AG04449 (cell line): Measurements from ENCODE around the gene ETV3.

Source experiments
- CTCF ChIA-PET: fragments of 350-600 bp; formaldehyde crosslinking; extraction: SDS; loops from one replicate; lab custom pipeline; 2021; ENCODE audit warnings: antibody characterized with exemption; lab: Yijun Ruan, JAX
- POLR2A ChIA-PET: fragments of 400-600, 350-600 bp; formaldehyde crosslinking; extraction: SDS; loops from one replicate; lab custom pipeline; 2020; ENCODE audit warnings: antibody characterized with exemption, inconsistent platforms; lab: Yijun Ruan, JAX
- DNase-seq: peaks from one replicate; pipeline ENCODE4 v3.0.0-alpha.2; 2010; ENCODE audit warnings: low read depth, low spot score
- H3K4me3 ChIP-seq: 2 replicates; pipeline ENCODE4 v1.5.1; 2011; ENCODE audit warnings: low read depth, mild to moderate bottlenecking, control low read depth, low read length
- CTCF ChIP-seq: IDR thresholded peaks from one replicate; pipeline ENCODE4 v1.5.1; 2011; ENCODE audit warnings: mild to moderate bottlenecking, moderate library complexity, low read length, control low read depth, inconsistent platforms; ENCODE audit not compliant: insufficient read depth; ENCODE audit errors: missing control alignments

The ETV3 gene

DNA sequence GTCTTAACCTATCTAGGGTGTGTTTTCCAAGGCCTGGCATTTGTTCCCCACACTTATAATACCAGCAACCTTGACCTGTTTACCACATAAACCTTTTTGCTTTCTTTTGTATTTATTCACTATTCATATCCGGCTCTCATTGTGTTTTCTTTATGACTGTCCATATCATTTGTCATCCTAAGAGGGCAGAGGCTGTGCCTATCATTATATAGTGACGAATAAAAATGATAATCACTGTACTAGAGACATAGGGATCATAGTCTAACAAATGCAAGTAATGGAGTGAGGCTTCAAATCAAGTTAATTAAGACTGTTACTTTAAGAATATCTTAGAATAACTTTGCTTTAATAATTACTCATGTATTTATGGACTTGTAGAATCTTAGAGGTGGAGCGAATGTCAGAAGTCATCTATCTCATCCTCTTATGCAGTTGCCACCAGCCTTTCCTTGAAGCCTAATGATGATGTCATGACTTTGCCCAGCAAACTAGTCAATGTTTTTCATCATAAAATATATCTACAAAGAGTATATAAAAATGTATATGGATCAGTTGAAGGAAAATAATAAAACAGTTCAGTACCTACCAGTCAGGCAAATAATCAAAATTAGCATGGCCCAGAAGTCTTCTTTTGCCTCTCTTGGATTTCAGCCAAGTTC, 4.7 kb upstream of the ETV3 start:
- CTCF ChIA-PET, result interaction anchor here (1.2 to 6.2 kb wide), 2 partner anchors 13 to 53 kb away, joined by 5 to 117 read pairs; no protein-coding TSS in a partner anchor
- TF ChIP-seq CTCF, result no peak
- POLR2A ChIA-PET, result no interaction called here
- DNase-seq, result no peak
- H3K4me3 ChIP-seq, result no peak overlapping the region

DNA sequence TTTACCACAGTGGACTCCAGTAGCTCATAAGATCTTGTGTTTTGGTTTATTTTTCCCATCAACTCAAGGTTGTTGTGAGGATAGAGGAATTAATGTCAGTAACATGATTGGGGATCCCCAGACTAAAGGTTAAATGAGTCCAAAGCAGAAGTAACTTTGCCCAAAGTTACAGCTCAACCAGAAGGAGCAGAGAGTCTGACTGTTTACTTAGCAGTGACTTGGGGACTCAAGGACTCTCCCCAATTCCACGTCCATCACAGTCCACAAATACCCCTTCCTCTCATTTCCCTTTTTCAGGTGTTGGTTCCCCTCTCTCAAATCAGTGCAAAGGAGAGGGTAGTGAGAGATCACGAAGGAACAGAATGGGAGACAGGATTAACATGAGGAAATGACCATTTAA, 4.0 kb upstream of the ETV3 start:
- CTCF ChIA-PET, result interaction anchor here (1.2 to 6.2 kb wide), 2 partner anchors 13 to 52 kb away, joined by 5 to 117 read pairs; no protein-coding TSS in a partner anchor
- no peak overlapping the region for H3K4me3 ChIP-seq
- POLR2A ChIA-PET, result no interaction called here
- TF ChIP-seq CTCF, result no peak
- DNase-seq, result no peak

DNA sequence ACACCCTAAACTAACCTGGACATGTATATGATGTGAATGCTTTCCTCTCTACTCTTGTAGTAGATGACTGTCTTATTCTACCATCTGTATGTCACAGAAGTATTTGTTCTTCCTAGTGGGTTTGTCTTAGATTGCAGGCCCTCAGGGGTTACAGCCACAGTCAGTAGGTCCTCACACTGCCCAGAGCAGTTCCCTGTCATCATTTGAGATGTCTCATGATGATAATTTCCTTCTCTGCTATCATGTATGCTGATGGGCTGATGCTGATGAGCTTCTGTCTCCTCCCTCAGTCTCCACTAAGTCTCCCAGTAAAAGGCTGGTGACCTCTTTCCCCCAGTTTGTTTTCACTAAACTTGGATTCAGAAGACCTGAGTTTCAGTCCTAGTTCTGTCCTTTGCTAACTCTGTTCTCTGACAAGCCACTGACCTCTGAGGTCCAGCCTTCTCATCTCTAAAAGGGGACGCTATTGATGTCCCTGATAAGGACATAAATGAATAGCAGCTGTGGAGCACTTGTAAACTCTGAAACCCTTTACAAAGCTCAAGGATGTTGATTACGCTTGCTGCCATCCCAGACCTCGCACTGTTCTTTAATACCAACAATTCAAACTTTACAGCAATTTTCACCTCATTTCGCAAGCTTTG, 3.1 kb upstream of the ETV3 start:
- TF ChIP-seq CTCF, result no peak
- no peak overlapping the region for H3K4me3 ChIP-seq
- POLR2A ChIA-PET, result interaction anchor here (1.5 kb wide), 1 partner anchor 15 kb away, joined by 6 read pairs; no protein-coding TSS in a partner anchor
- DNase-seq, result no peak
- CTCF ChIA-PET, result interaction anchor here (1.2 to 6.2 kb wide), 2 partner anchors 14 to 51 kb away, joined by 5 to 117 read pairs; no protein-coding TSS in a partner anchor

DNA sequence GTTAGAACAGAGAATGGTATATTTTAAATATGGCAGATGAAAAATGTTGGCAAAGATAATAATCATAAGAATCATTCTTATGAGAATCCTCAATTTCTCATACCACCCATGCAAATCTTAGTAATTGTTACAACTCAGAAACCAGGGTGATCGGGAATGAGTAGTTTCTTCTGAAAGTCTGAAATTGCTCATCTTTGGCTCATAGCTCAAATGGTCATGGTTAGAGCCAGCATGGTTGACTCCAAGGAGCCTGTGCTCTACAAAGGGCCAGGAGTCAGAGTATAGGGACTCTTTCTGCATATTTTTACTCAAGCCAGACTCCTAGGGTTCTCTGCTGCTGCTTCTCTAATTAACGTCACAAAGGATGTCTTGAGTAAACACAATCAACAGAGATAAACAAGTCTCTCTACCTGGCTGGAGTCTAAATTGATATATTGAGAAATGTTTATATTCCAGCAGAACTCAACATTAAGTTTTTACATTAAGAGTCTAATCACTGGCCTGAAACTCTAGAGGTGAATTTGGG, 1.9 kb upstream of the ETV3 start:
- DNase-seq, result no peak
- no peak overlapping the region for H3K4me3 ChIP-seq
- POLR2A ChIA-PET, result interaction anchor here (0.7 to 1.5 kb wide), 2 partner anchors 10 to 17 kb away, joined by 3 to 6 read pairs; no protein-coding TSS in a partner anchor
- TF ChIP-seq CTCF, result no peak
- CTCF ChIA-PET, result interaction anchor here (1.2 to 6.2 kb wide), 5 partner anchors 9 to 52 kb away, joined by 3 to 117 read pairs (median 10); no protein-coding TSS in a partner anchor

- TF ChIP-seq CTCF, result no peak
- ChIA-PET POLR2A (interaction anchor here (0.6 to 1.5 kb wide), 4 partner anchors 11 to 33 kb away, joined by 3 to 6 read pairs (median 4); no protein-coding TSS in a partner anchor), CTCF (interaction anchor here (1.2 to 6.2 kb wide), 6 partner anchors 10 to 51 kb away, joined by 3 to 117 read pairs (median 8); no protein-coding TSS in a partner anchor)
- peak overlapping the region; percentile 95 for H3K4me3 ChIP-seq
- DNase-seq, result peak; percentile 40
Measured at GRCh38 chr1:157139052-157139715, 989 bp upstream of the ETV3 start.
